ENCODE data around the gene PGP. TPM values are rescaled to one million over a fixed set of nuclear protein-coding genes. Genes with fewer than 3 reads are reported as not detected.

PGP gene
- total and polyA plus RNA-seq, 7 experiments from 2014 or later: 6.0 to 26.5 (median 12.9) TPM

- Histone ChIP-seq H3K4me3 (ENCODE audit: low read length) (no peak overlapping the region), H3K27ac (ENCODE audit: low read depth, low read length) (no peak overlapping the region), H3K9me3 (ENCODE audit: control insufficient read depth in 2 of 3, low read length in 3 of 3) (no peaks in the 10 kb centered on the region), H3K36me3 (ENCODE audit: control insufficient read depth in 2 of 3, insufficient read depth in 3 of 3, low read length in 3 of 3) (peaks cover 0 to 54% (median 0%) of the 10 kb centered on the region in 3 experiments), H3K4me1 (ENCODE audit: control insufficient read depth in 2 of 2, insufficient read depth in 2 of 2, low read length in 2 of 2) (no peaks in the 10 kb centered on the region), H3K27me3 (ENCODE audit: control insufficient read depth in 2 of 2, insufficient read depth in 2 of 2, low read length in 2 of 2) (no peaks in the 10 kb centered on the region)
- Mint-ChIP-seq H3K27ac (peak overlapping the region in 1 of 9 donors; percentile 18), H3K9me3 (no peaks in the 10 kb centered on the region), H3K4me1 (peaks cover 0 to 4% (median 0%) of the 10 kb centered on the region in 7 donors), H3K27me3 (no peaks in the 10 kb centered on the region), H3K4me3 (no peak overlapping the region), H3K36me3 (peaks cover 3 to 11% (median 4%) of the 10 kb centered on the region in 5 donors)
- ChIA-PET CTCF (interaction anchor here (0.6 kb wide), 1 partner anchor 10 kb away, joined by 3 read pairs; no protein-coding TSS in a partner anchor), POLR2A (no interaction called here)
- DNase-seq (no peak), ATAC-seq (no peak)
- intact Hi-C loops (cut with micrococcal nuclease): no loop called here
These were observed 40.1 kb downstream of the PGP start for GRCh38 chr16:2174396-2175131.

- H3K9me3 Mint-ChIP-seq: no peaks in the 10 kb centered on the region
- CTCF ChIA-PET: no interaction called here
- intact Hi-C loops (cut with micrococcal nuclease): no loop called here
These were observed 40.7 kb downstream of the PGP start for GRCh38 chr16:2173916-2174315.

GRCh38 chr16:2173366-2173765 lies 41.3 kb downstream of the PGP start:
- DNase-seq (no peak), ATAC-seq (no peak)
- Mint-ChIP-seq H3K27ac (no peak overlapping the region), H3K4me1 (peaks cover 0 to 4% (median 0%) of the 10 kb centered on the region in 7 donors), H3K9me3 (no peaks in the 10 kb centered on the region), H3K36me3 (peaks cover 3 to 11% (median 4%) of the 10 kb centered on the region in 5 donors), H3K27me3 (no peaks in the 10 kb centered on the region), H3K4me3 (no peak overlapping the region)
- POLR2A ChIA-PET: no interaction called here
- Histone ChIP-seq H3K36me3 (ENCODE audit: control insufficient read depth in 2 of 3, insufficient read depth in 3 of 3, low read length in 3 of 3) (peaks cover 0 to 59% (median 0%) of the 10 kb centered on the region in 3 experiments), H3K9me3 (ENCODE audit: control insufficient read depth in 2 of 3, low read length in 3 of 3) (no peaks in the 10 kb centered on the region), H3K4me1 (ENCODE audit: control insufficient read depth in 2 of 2, insufficient read depth in 2 of 2, low read length in 2 of 2) (no peaks in the 10 kb centered on the region), H3K27ac (ENCODE audit: low read depth, low read length) (no peak overlapping the region), H3K27me3 (ENCODE audit: control insufficient read depth in 2 of 2, insufficient read depth in 2 of 2, low read length in 2 of 2) (no peaks in the 10 kb centered on the region), H3K4me3 (ENCODE audit: low read length) (no peak overlapping the region)
- CTCF ChIA-PET: no interaction called here
- intact Hi-C loops (cut with micrococcal nuclease): no loop called here

More at GRCh38 chr16:2173916-2174315, 40.7 kb downstream of the PGP start:
- Histone ChIP-seq H3K4me1 (ENCODE audit: control insufficient read depth in 2 of 2, insufficient read depth in 2 of 2, low read length in 2 of 2) (no peaks in the 10 kb centered on the region), H3K27ac (ENCODE audit: low read depth, low read length) (no peak overlapping the region), H3K36me3 (ENCODE audit: control insufficient read depth in 2 of 3, insufficient read depth in 3 of 3, low read length in 3 of 3) (peaks cover 0 to 54% (median 0%) of the 10 kb centered on the region in 3 experiments), H3K4me3 (ENCODE audit: low read length) (no peak overlapping the region), H3K27me3 (ENCODE audit: control insufficient read depth in 2 of 2, insufficient read depth in 2 of 2, low read length in 2 of 2) (no peaks in the 10 kb centered on the region), H3K9me3 (ENCODE audit: control insufficient read depth in 2 of 3, low read length in 3 of 3) (no peaks in the 10 kb centered on the region)
- Mint-ChIP-seq H3K27ac (peak overlapping the region in 1 of 9 donors; percentile 18), H3K36me3 (peaks cover 3 to 11% (median 4%) of the 10 kb centered on the region in 5 donors), H3K4me1 (peaks cover 0 to 4% (median 0%) of the 10 kb centered on the region in 7 donors), H3K4me3 (no peak overlapping the region), H3K27me3 (no peaks in the 10 kb centered on the region)
- POLR2A ChIA-PET: no interaction called here
- DNase-seq (no peak), ATAC-seq (no peak)

- peaks cover 0 to 4% (median 0%) of the 10 kb centered on the region in 7 donors for H3K4me1 Mint-ChIP-seq
- no peak overlapping the region for H3K4me3 Mint-ChIP-seq
- DNase-seq: no peak
- Histone ChIP-seq H3K4me3 (ENCODE audit: low read length) (no peak overlapping the region), H3K4me1 (ENCODE audit: control insufficient read depth in 2 of 2, insufficient read depth in 2 of 2, low read length in 2 of 2) (no peaks in the 10 kb centered on the region), H3K36me3 (ENCODE audit: control insufficient read depth in 2 of 3, insufficient read depth in 3 of 3, low read length in 3 of 3) (peaks cover 0 to 64% (median 0%) of the 10 kb centered on the region in 3 experiments), H3K27me3 (ENCODE audit: control insufficient read depth in 2 of 2, insufficient read depth in 2 of 2, low read length in 2 of 2) (no peaks in the 10 kb centered on the region), H3K27ac (ENCODE audit: low read depth, low read length) (no peak overlapping the region), H3K9me3 (ENCODE audit: control insufficient read depth in 2 of 3, low read length in 3 of 3) (no peaks in the 10 kb centered on the region)
- POLR2A ChIA-PET: interaction anchor here (0.6 kb wide), 1 partner anchor 330 kb away, joined by 4 read pairs; no protein-coding TSS in a partner anchor
- H3K27me3 Mint-ChIP-seq: no peaks in the 10 kb centered on the region
- H3K9me3 Mint-ChIP-seq: no peaks in the 10 kb centered on the region
- peaks cover 3 to 11% (median 4%) of the 10 kb centered on the region in 5 donors for H3K36me3 Mint-ChIP-seq
- H3K27ac Mint-ChIP-seq: no peak overlapping the region
- intact Hi-C loops (cut with micrococcal nuclease): no loop called here
- CTCF ChIA-PET: no interaction called here
- ATAC-seq: no peak
These were observed 41.8 kb downstream of the PGP start for GRCh38 chr16:2172688-2173335.

- no peaks in the 10 kb centered on the region for H3K9me3 ChIP-seq (ENCODE audit: control insufficient read depth in 2 of 3, low read length in 3 of 3)
- H3K36me3 Mint-ChIP-seq: peaks cover 3 to 11% (median 4%) of the 10 kb centered on the region in 5 donors
These were observed 43.0 kb downstream of the PGP start for GRCh38 chr16:2171601-2172178.

GRCh38 chr16:2170587-2171435 lies 43.8 kb downstream of the PGP start:
- Mint-ChIP-seq H3K27me3 (no peaks in the 10 kb centered on the region), H3K9me3 (no peaks in the 10 kb centered on the region)

More at GRCh38 chr16:2171601-2172178, 43.0 kb downstream of the PGP start:
- no peak overlapping the region for H3K27ac Mint-ChIP-seq
- Histone ChIP-seq H3K27ac (ENCODE audit: low read depth, low read length) (no peak overlapping the region), H3K36me3 (ENCODE audit: control insufficient read depth in 2 of 3, insufficient read depth in 3 of 3, low read length in 3 of 3) (peaks cover 0 to 65% (median 0%) of the 10 kb centered on the region in 3 experiments), H3K4me3 (ENCODE audit: low read length) (no peak overlapping the region), H3K4me1 (ENCODE audit: control insufficient read depth in 2 of 2, insufficient read depth in 2 of 2, low read length in 2 of 2) (no peaks in the 10 kb centered on the region), H3K27me3 (ENCODE audit: control insufficient read depth in 2 of 2, insufficient read depth in 2 of 2, low read length in 2 of 2) (no peaks in the 10 kb centered on the region)
- ATAC-seq (no peak), DNase-seq (no peak)
- H3K4me3 Mint-ChIP-seq: no peak overlapping the region
- intact Hi-C loops (cut with micrococcal nuclease): no loop called here
- no peaks in the 10 kb centered on the region for H3K9me3 Mint-ChIP-seq
- no peaks in the 10 kb centered on the region for H3K27me3 Mint-ChIP-seq
- POLR2A ChIA-PET: interaction anchor here (0.6 kb wide), 1 partner anchor 223 kb away, joined by 4 read pairs; no protein-coding TSS in a partner anchor
- H3K4me1 Mint-ChIP-seq: peaks cover 0 to 4% (median 0%) of the 10 kb centered on the region in 7 donors
- CTCF ChIA-PET: no interaction called here

More at GRCh38 chr16:2170587-2171435, 43.8 kb downstream of the PGP start:
- H3K27ac Mint-ChIP-seq: no peak overlapping the region
- peaks cover under 1 to 11% (median 4%) of the 10 kb centered on the region in 5 donors for H3K36me3 Mint-ChIP-seq
- Histone ChIP-seq H3K4me3 (ENCODE audit: low read length) (no peak overlapping the region), H3K4me1 (ENCODE audit: control insufficient read depth in 2 of 2, insufficient read depth in 2 of 2, low read length in 2 of 2) (no peaks in the 10 kb centered on the region), H3K27me3 (ENCODE audit: control insufficient read depth in 2 of 2, insufficient read depth in 2 of 2, low read length in 2 of 2) (no peaks in the 10 kb centered on the region), H3K27ac (ENCODE audit: low read depth, low read length) (no peak overlapping the region), H3K9me3 (ENCODE audit: control insufficient read depth in 2 of 3, low read length in 3 of 3) (no peaks in the 10 kb centered on the region), H3K36me3 (ENCODE audit: control insufficient read depth in 2 of 3, insufficient read depth in 3 of 3, low read length in 3 of 3) (peaks cover 0 to 66% (median 3%) of the 10 kb centered on the region in 3 experiments)
- no peak overlapping the region for H3K4me3 Mint-ChIP-seq
- ATAC-seq: no peak
- ChIA-PET POLR2A (no interaction called here), CTCF (no interaction called here)
- intact Hi-C loops (cut with micrococcal nuclease): no loop called here
- no peak for DNase-seq
- peaks cover 0 to 4% (median 0%) of the 10 kb centered on the region in 7 donors for H3K4me1 Mint-ChIP-seq

Data from naive thymus-derived CD4-positive, alpha-beta T cell (primary cell).